Calu3 (cell line): ENCODE measurements around the gene ARHGAP6. TPM values are rescaled to one million over a fixed set of nuclear protein-coding genes. Genes with fewer than 3 reads are reported as not detected.

Source experiments
- BruUV-seq: library from RNA; stranded (reverse); fragments of 400-500 nt; replicated peaks from 2 replicates; lab custom pipeline; 2021; lab: Mats Ljungman, UMichigan
- CTCF ChIA-PET: fragments of 300-600 bp; sonication (Branson Sonifier 250); formaldehyde crosslinking; loops from one replicate; lab custom pipeline; 2022; ENCODE audit warnings: antibody characterized with exemption; lab: Charles Lee
- DNase-seq: peaks from one replicate; pipeline ENCODE4 v3.0.0; 2022
- H3K27ac Mint-ChIP-seq: one replicate; pipeline ENCODE4 v1.8.0; 2022; ENCODE audit warnings: mixed read lengths; ENCODE audit not compliant: unreplicated experiment
- H3K27me3 Mint-ChIP-seq: one replicate; pipeline ENCODE4 v1.8.0; 2022; ENCODE audit warnings: mixed read lengths; ENCODE audit not compliant: unreplicated experiment
- H3K36me3 Mint-ChIP-seq: one replicate; pipeline ENCODE4 v1.8.0; 2022; ENCODE audit warnings: mild to moderate bottlenecking, moderate library complexity, mixed read lengths; ENCODE audit not compliant: insufficient read depth, unreplicated experiment
- H3K4me1 Mint-ChIP-seq: one replicate; pipeline ENCODE4 v1.8.0; 2022; ENCODE audit warnings: mild to moderate bottlenecking, low read depth, mixed read lengths; ENCODE audit not compliant: unreplicated experiment
- H3K4me3 Mint-ChIP-seq: one replicate; pipeline ENCODE4 v1.8.0; 2022; ENCODE audit warnings: mild to moderate bottlenecking, low read depth, moderate library complexity, mixed read lengths; ENCODE audit not compliant: unreplicated experiment
- H3K9me3 Mint-ChIP-seq: one replicate; pipeline ENCODE4 v1.8.0; 2022; ENCODE audit warnings: low read depth, mixed read lengths; ENCODE audit not compliant: unreplicated experiment
- CTCF ChIP-seq: fragments of 200-600 bp; IDR thresholded peaks from one replicate; pipeline ENCODE4 v1.8.0; 2022; ENCODE audit warnings: antibody characterized with exemption; ENCODE audit not compliant: unreplicated experiment
- intact Hi-C: fragments of 100-400 bp; cut with micrococcal nuclease; formaldehyde crosslinking; loops from one replicate; pipeline ENCODE4 v1.10.0; 2022; ENCODE audit not compliant: unreplicated experiment
- total RNA-seq: library from RNA; stranded (reverse); gene quantifications from 2 replicates; pipeline ENCODE4 v1.2.3, GENCODE V29; 2022

Gene ARHGAP6
- total RNA-seq, 1 experiment from 2014 or later = not detected

DNA sequence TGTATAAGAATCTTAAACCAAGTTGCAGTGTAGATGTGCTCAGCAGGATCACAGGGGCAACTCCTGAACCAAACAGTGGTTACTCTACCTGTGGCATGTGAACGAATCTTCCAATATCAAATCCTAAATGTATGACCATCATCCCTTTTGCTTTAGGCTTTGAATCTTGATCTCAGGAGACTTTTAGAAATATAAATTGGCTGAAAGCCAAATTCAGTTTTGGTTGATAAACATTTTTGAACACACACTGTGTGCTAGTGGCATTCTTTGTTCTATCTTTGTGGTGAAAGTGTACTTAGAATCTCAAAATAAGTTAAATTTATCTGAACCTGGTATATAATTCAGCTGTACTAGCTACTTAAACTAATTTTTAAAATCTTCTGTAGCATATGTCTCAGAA lies 4.6 kb upstream of the ARHGAP6 start:
- intact Hi-C loops = no loop called here
- no peak for DNase-seq
- Mint-ChIP-seq H3K4me1 (no peaks in the 10 kb centered on the region), H3K4me3 (no peak overlapping the region), H3K27me3 (peaks cover 90% of the 10 kb centered on the region), H3K27ac (no peak overlapping the region), H3K9me3 (peaks cover under 1% of the 10 kb centered on the region), H3K36me3 (no peaks in the 10 kb centered on the region)
- TF ChIP-seq CTCF = no peak
- BruUV-seq = no TSS peak
- CTCF ChIA-PET = no interaction called here

DNA sequence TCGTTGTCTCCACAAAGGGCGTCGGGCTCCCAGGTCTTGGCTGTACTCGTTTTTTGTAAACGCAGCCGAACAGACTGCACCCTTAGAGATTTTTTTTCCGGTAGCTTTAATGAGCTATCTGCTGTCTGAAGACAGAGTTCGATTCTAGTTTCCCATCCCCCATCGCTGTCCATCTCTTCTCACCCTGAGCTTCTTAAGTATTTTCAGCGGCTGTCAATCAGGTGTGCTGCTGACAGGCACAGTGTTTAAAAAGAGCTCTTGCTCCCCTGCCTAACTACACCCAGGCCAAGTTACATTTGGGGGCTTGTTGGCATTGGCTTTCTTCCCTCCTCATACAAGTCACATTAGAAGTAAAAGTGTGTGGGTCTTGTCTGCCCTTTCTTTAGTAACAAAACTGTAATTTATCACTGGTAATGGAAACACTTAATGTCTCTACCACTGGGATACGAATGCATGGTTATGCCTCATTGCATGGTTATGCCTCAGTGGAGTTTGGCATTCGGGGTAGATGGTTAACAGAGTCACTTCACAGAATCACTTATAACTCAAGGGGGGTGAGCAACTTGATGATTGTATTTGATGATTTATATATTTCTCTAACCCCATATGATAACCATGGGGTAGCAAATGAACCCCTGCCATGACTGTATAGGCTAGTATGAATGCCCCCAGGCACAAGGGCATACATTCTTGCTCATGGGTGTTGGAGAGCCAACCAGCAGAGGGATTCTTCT lies 1.4 kb upstream of the ARHGAP6 start:
- no peak for TF ChIP-seq CTCF
- peaks cover 91% of the 10 kb centered on the region for H3K27me3 Mint-ChIP-seq
- CTCF ChIA-PET = no interaction called here
- H3K4me1 Mint-ChIP-seq = no peaks in the 10 kb centered on the region
- DNase-seq = no peak
- H3K9me3 Mint-ChIP-seq = no peaks in the 10 kb centered on the region
- BruUV-seq = no TSS peak
- H3K36me3 Mint-ChIP-seq = no peaks in the 10 kb centered on the region
- H3K4me3 Mint-ChIP-seq = no peak overlapping the region
- H3K27ac Mint-ChIP-seq = no peak overlapping the region
- intact Hi-C loops = no loop called here

- CTCF ChIA-PET = interaction anchor here (0.6 kb wide), 1 partner anchor 504 kb away, joined by 3 read pairs; no protein-coding TSS in a partner anchor
- intact Hi-C loops = no loop called here
- H3K36me3 Mint-ChIP-seq = no peaks in the 10 kb centered on the region
- no peak for DNase-seq
- no TSS peak for BruUV-seq
- no peaks in the 10 kb centered on the region for H3K9me3 Mint-ChIP-seq
- peak overlapping the region; percentile 79 for H3K4me3 Mint-ChIP-seq
- TF ChIP-seq CTCF = no peak
- peaks cover 90% of the 10 kb centered on the region for H3K27me3 Mint-ChIP-seq
- no peaks in the 10 kb centered on the region for H3K4me1 Mint-ChIP-seq
- no peak overlapping the region for H3K27ac Mint-ChIP-seq
Observed at GRCh38 chrX:11666164-11666563, 444 bp upstream of the ARHGAP6 start.

DNA sequence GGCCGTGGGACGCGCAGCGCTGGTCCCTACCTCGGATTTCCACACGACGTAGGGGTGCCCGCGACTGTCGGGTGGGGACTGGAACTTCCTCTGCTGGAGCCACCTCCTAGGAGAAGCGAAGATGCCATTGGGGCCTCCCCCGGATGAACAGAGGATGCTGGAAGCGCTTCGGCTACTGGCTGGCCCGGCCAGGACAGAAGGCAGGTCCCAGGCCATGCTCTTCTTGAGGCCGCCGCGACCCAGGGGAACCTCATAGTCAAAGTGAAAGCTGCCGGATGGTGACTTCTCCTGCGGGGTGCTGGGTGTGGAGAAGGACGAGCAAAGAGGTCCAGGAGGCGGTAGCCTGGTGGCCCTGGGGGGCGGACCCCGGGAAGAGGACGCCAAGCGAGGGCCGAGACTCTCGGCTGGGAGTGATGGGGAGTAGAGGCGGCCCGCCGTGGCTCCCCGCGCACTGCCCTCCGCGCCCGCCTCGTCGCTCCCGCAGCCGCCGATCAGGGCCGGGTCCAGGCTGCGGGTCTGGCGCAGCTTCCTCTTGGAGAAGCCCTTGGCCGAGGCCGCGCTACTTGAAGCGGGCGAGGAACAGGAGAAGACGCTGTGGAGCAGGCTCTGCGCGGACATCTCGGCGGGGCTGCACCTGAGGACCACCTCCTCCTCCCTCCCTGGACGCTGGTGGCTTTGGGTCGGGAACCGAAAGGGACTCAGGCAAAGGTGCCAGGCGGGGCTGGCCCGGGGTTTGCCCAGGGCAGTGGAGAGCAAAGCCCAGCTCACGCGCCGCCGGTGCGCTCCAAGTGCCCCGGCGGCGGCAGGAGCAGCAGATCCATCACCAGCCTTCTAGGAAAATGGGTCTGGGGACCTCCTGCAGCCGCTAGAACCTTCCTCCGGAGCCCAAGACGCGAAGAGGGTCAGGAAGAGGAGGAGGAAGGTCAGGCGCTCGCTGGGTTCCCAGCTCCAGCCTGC lies 1.2 kb downstream of the ARHGAP6 start:
- Mint-ChIP-seq H3K9me3 (no peaks in the 10 kb centered on the region), H3K27ac (no peak overlapping the region), H3K4me1 (no peaks in the 10 kb centered on the region), H3K4me3 (peak overlapping the region; percentile 79), H3K27me3 (peaks cover 97% of the 10 kb centered on the region), H3K36me3 (no peaks in the 10 kb centered on the region)
- no peak for TF ChIP-seq CTCF
- no peak for DNase-seq
- intact Hi-C loops = no loop called here
- BruUV-seq = no TSS peak
- CTCF ChIA-PET = no interaction called here
